SK-N-SH (cell line): ENCODE results near the gene ERAP2. TPM values are rescaled to one million over a fixed set of nuclear protein-coding genes. Genes with fewer than 3 reads are reported as not detected.

Experiments used
- CTCF ChIA-PET: fragments of 300-600, 350-600 bp; formaldehyde crosslinking; extraction: SDS; loops from one replicate; lab custom pipeline; 2021; lab: Yijun Ruan, JAX
- POLR2A ChIA-PET: fragments of 350-600 bp; sonication (Branson Sonifier 250); formaldehyde crosslinking; extraction: SDS; loops from one replicate; lab custom pipeline; 2020; ENCODE audit warnings: antibody characterized with exemption, inconsistent platforms; lab: Yijun Ruan, JAX
- DNase-seq: peaks from one replicate; pipeline ENCODE4 v3.0.0; 2012
- H2AFZ ChIP-seq: fragments of 200-600 bp; sonication (generic); 2 replicates; pipeline ENCODE4 v1.8.1; 2016; ENCODE audit warnings: antibody characterized with exemption, mild to moderate bottlenecking, low read depth
- H3F3A ChIP-seq: fragments of 200-600 bp; sonication (generic); replicated peaks from 2 replicates; pipeline ENCODE3; 2016; ENCODE audit warnings: antibody characterized with exemption, mild to moderate bottlenecking; ENCODE audit not compliant: insufficient read depth
- H3K27ac ChIP-seq, 2 experiments: fragments of 200-500 bp in 1 of 2; fragments of 200-600 bp in 1 of 2; sonication (Bioruptor generic) in 1 of 2; sonication (generic), shearing (Covaris generic) in 1 of 2; 2 replicates each; pipeline versions ENCODE4 v1.5.1 to v1.6.1; 2014 to 2016; ENCODE audit warnings: low read depth in 2 of 2, inconsistent platforms in 1 of 2, low read length in 1 of 2, mild to moderate bottlenecking in 1 of 2, mixed read lengths in 1 of 2
- H3K27me3 ChIP-seq: fragments of 200-600 bp; sonication (generic), shearing (Covaris generic); 2 replicates; pipeline ENCODE4 v1.6.1; 2016; ENCODE audit warnings: mixed run types; ENCODE audit not compliant: insufficient read depth
- H3K36me3 ChIP-seq, 2 experiments: fragments of 200-500 bp in 1 of 2; fragments of 200-600 bp in 1 of 2; sonication (Bioruptor generic) in 1 of 2; sonication (generic) in 1 of 2; replicated peaks in 1 of 2; 2 replicates each; pipeline versions ENCODE3 to v1.5.1; 2014 to 2016; ENCODE audit warnings: low read length in 1 of 2, mild to moderate bottlenecking in 1 of 2; ENCODE audit not compliant: insufficient read depth in 2 of 2, control insufficient read depth in 1 of 2
- H3K4me1 ChIP-seq, 2 experiments: fragments of 200-500 bp in 1 of 2; fragments of 200-600 bp in 1 of 2; sonication (Bioruptor generic) in 1 of 2; sonication (generic), shearing (Covaris generic) in 1 of 2; 2 replicates each; pipeline versions ENCODE4 v1.5.1 to v1.6.1; 2014 to 2016; ENCODE audit warnings: low read depth in 1 of 2, low read length in 1 of 2, mixed run types in 1 of 2; ENCODE audit not compliant: insufficient read depth in 2 of 2, control insufficient read depth in 1 of 2
- H3K4me2 ChIP-seq: fragments of 200-600 bp; sonication (generic), shearing (Covaris generic); 2 replicates; pipeline ENCODE4 v1.6.1; 2017; ENCODE audit warnings: mixed run types
- H3K4me3 ChIP-seq, 2 experiments: fragments of 200-500 bp in 1 of 2; fragments of 200-600 bp in 1 of 2; sonication (Bioruptor generic) in 1 of 2; sonication (generic), shearing (Covaris generic) in 1 of 2; 2 replicates each; pipeline versions ENCODE4 v1.5.1 to v1.8.1; 2014 to 2016; ENCODE audit warnings: low read depth in 2 of 2, inconsistent platforms in 1 of 2, low read length in 1 of 2, mild to moderate bottlenecking in 1 of 2, mixed read lengths in 1 of 2, moderate library complexity in 1 of 2
- H3K79me2 ChIP-seq: fragments of 200-600 bp; sonication (generic); 2 replicates; pipeline ENCODE4 v1.8.1; 2017; ENCODE audit warnings: mild to moderate bottlenecking; ENCODE audit not compliant: insufficient read depth
- H3K9ac ChIP-seq: fragments of 200-600 bp; sonication (generic); 2 replicates; pipeline ENCODE4 v1.6.1; 2017; ENCODE audit warnings: mixed run types
- H3K9me2 ChIP-seq: fragments of 200-600 bp; sonication (generic); 2 replicates; pipeline ENCODE4 v1.6.1; 2017; ENCODE audit warnings: mixed run types
- H3K9me3 ChIP-seq: fragments of 200-600 bp; sonication (generic); 2 replicates; pipeline ENCODE4 v1.6.1; 2017; ENCODE audit warnings: mixed run types, mild to moderate bottlenecking, moderate library complexity
- H4K20me1 ChIP-seq: fragments of 200-600 bp; sonication (generic); 2 replicates; pipeline ENCODE4 v1.6.1; 2017; ENCODE audit warnings: mild to moderate bottlenecking, mixed run types; ENCODE audit not compliant: insufficient read depth
- EP300 ChIP-seq, 2 experiments: IDR thresholded peaks; 2 replicates each; pipeline versions ENCODE4 v1.4.0 to v1.6.1; 2012; ENCODE audit warnings: borderline replicate concordance in 1 of 2, low read depth in 1 of 2, low read length in 1 of 2
- FOXM1 ChIP-seq: IDR thresholded peaks from 2 replicates; pipeline ENCODE4 v1.4.0; 2012; ENCODE audit warnings: low read depth, mild to moderate bottlenecking
- IRF3 ChIP-seq: fragments of 150-350 bp; IDR thresholded peaks from 2 replicates; pipeline ENCODE4 v1.6.1; 2016; ENCODE audit warnings: mild to moderate bottlenecking, low read depth, low read length
- MEF2A ChIP-seq: IDR thresholded peaks from 2 replicates; pipeline ENCODE4 v1.4.0; 2012; ENCODE audit warnings: low read depth, borderline replicate concordance
- RAD21 ChIP-seq: IDR thresholded peaks from 2 replicates; pipeline ENCODE4 v1.6.1; 2012; ENCODE audit warnings: mild to moderate bottlenecking, low read length
- REST ChIP-seq: IDR thresholded peaks from 2 replicates; pipeline ENCODE4 v1.6.1; 2012; ENCODE audit warnings: mild to moderate bottlenecking, low read depth, low read length, moderate library complexity
- RFX5 ChIP-seq: IDR thresholded peaks from 2 replicates; pipeline ENCODE4 v1.6.1; 2012; ENCODE audit warnings: mild to moderate bottlenecking, improper control_type of control experiment, low read length
- RXRA ChIP-seq: IDR thresholded peaks from 2 replicates; pipeline ENCODE4 v1.4.0; 2012; ENCODE audit warnings: low read depth, mild to moderate bottlenecking, borderline replicate concordance
- TCF12 ChIP-seq: IDR thresholded peaks from 2 replicates; pipeline ENCODE4 v1.4.0; 2012
- USF2 ChIP-seq: fragments of 150-350 bp; IDR thresholded peaks from 2 replicates; pipeline ENCODE4 v1.6.1; 2017; ENCODE audit warnings: antibody characterized with exemption, low read length, low read depth, borderline replicate concordance
- YY1 ChIP-seq: IDR thresholded peaks from 2 replicates; pipeline ENCODE4 v1.4.0; 2012; ENCODE audit warnings: low read depth, mild to moderate bottlenecking
- WGBS: methylation state at CpG from one replicate; pipeline ENCODE4 v1.1.6; 2017; ENCODE audit warnings: low lambda C conversion rate; 5-methylcytosine and 5-hydroxymethylcytosine counted together
- polyA plus RNA-seq, 3 experiments: library from polyadenylated mRNA; depleted of rRNA; stranded (reverse); fragments of >200 nt; gene quantifications; 2 replicates each; pipeline ENCODE4 v1.2.3, GENCODE V29; 2012

The ERAP2 gene
- polyA plus RNA-seq, 1 of the 3 experiments (the other 2 are of a cell fraction): 13.2 TPM

GRCh38 chr5:96896806-96897205 is 20.5 kb downstream of the ERAP2 start:
- ChIA-PET POLR2A (no interaction called here), CTCF (interaction anchor here (1.1 kb wide), 1 partner anchor 101 kb away, joined by 4 read pairs; no protein-coding TSS in a partner anchor)
- H3K9me2 ChIP-seq: 0 out of 2 replicates have a peak, but pooled peaks cover 3% of the 10 kb centered on the region
- WGBS: 90% methylated on average over 3 of the region's 3 CpGs
- no peak overlapping the region for H3K4me3 ChIP-seq
- no peak overlapping the region for H3K27ac ChIP-seq
- H3K4me2 ChIP-seq: no peak overlapping the region
- H4K20me1 ChIP-seq: no peaks in the 10 kb centered on the region
- no peak overlapping the region for H3K9ac ChIP-seq
- no peaks in the 10 kb centered on the region for H3K79me2 ChIP-seq
- peaks cover 0 to 5% of the 10 kb centered on the region in 2 experiments; a peak in 3 of 4 replicates for H3K4me1 ChIP-seq
- no peak for DNase-seq
- H3K27me3 ChIP-seq: no peaks in the 10 kb centered on the region
- TF ChIP-seq RAD21: no peak
- TF ChIP-seq MEF2A: no peak
- TF ChIP-seq RXRA: no peak
- TF ChIP-seq FOXM1: no peak
- no peaks in the 10 kb centered on the region for H3K36me3 ChIP-seq
- no peaks in the 10 kb centered on the region for H3K9me3 ChIP-seq
- no peak overlapping the region for H2AFZ ChIP-seq
- peaks cover 8% of the 10 kb centered on the region for H3F3A ChIP-seq

- Histone ChIP-seq H2AFZ (no peak overlapping the region), H3K36me3 (no peaks in the 10 kb centered on the region), H3K9ac (no peak overlapping the region), H3K4me2 (no peak overlapping the region), H3K9me3 (no peaks in the 10 kb centered on the region), H3K27me3 (no peaks in the 10 kb centered on the region), H3F3A (no peaks in the 10 kb centered on the region), H3K4me1 (no peaks in the 10 kb centered on the region), H3K4me3 (no peak overlapping the region), H3K79me2 (no peaks in the 10 kb centered on the region), H3K9me2 (no peaks in the 10 kb centered on the region), H4K20me1 (no peaks in the 10 kb centered on the region), H3K27ac (no peak overlapping the region)
- no peak for TF ChIP-seq YY1
- 97% methylated on average over 6 of the region's 6 CpGs for WGBS
- no peak for DNase-seq
- ChIA-PET CTCF (interaction anchor here (1.0 to 1.4 kb wide), 3 partner anchors 14 to 57 kb away, joined by 3 to 5 read pairs (median 3); no protein-coding TSS in a partner anchor), POLR2A (no interaction called here)
These were observed 25.1 kb downstream of the ERAP2 start for GRCh38 chr5:96901384-96901783.

- no peaks in the 10 kb centered on the region for H3K9me3 ChIP-seq
- H4K20me1 ChIP-seq: no peaks in the 10 kb centered on the region
- no peaks in the 10 kb centered on the region for H3K79me2 ChIP-seq
- CTCF ChIA-PET: interaction anchor here (1.0 to 1.4 kb wide), 3 partner anchors 13 to 57 kb away, joined by 3 to 5 read pairs (median 3); no protein-coding TSS in a partner anchor
- H3K36me3 ChIP-seq: no peaks in the 10 kb centered on the region
- H2AFZ ChIP-seq: no peak overlapping the region
- no peak for DNase-seq
- H3F3A ChIP-seq: no peaks in the 10 kb centered on the region
- no peaks in the 10 kb centered on the region for H3K9me2 ChIP-seq
- no peaks in the 10 kb centered on the region for H3K4me1 ChIP-seq
- H3K4me2 ChIP-seq: no peak overlapping the region
- TF ChIP-seq TCF12: no peak
- WGBS: 92% methylated on average over 1 of the region's 1 CpG
- POLR2A ChIA-PET: no interaction called here
- H3K4me3 ChIP-seq: no peak overlapping the region
- H3K27ac ChIP-seq: no peak overlapping the region
- no peak overlapping the region for H3K9ac ChIP-seq
- H3K27me3 ChIP-seq: no peaks in the 10 kb centered on the region
These were observed 25.5 kb downstream of the ERAP2 start for GRCh38 chr5:96901841-96902240.

GRCh38 chr5:96902876-96903275 is 26.6 kb downstream of the ERAP2 start:
- no peak overlapping the region for H3K27ac ChIP-seq
- H3K9me3 ChIP-seq: no peaks in the 10 kb centered on the region
- H4K20me1 ChIP-seq: no peaks in the 10 kb centered on the region
- H3K79me2 ChIP-seq: no peaks in the 10 kb centered on the region
- 81% methylated on average over 3 of the region's 3 CpGs for WGBS
- no peaks in the 10 kb centered on the region for H3K4me1 ChIP-seq
- ChIA-PET POLR2A (no interaction called here), CTCF (interaction anchor here (1.0 kb wide), 1 partner anchor 15 kb away, joined by 3 read pairs; no protein-coding TSS in a partner anchor)
- H3K4me2 ChIP-seq: no peak overlapping the region
- no peak overlapping the region for H3K4me3 ChIP-seq
- no peak overlapping the region for H3K9ac ChIP-seq
- H3K36me3 ChIP-seq: no peaks in the 10 kb centered on the region
- H3K27me3 ChIP-seq: no peaks in the 10 kb centered on the region
- no peaks in the 10 kb centered on the region for H3K9me2 ChIP-seq
- no peak for DNase-seq
- no peaks in the 10 kb centered on the region for H3F3A ChIP-seq
- no peak overlapping the region for H2AFZ ChIP-seq
- TF ChIP-seq USF2: no peak
- no peak for TF ChIP-seq REST
- TF ChIP-seq EP300 (IDR thresholded peaks at IDR 0.05; ENCODE audit: borderline replicate concordance in 1 of 2, low read depth in 1 of 2, low read length in 1 of 2): no peak
- no peak for TF ChIP-seq RFX5
- TF ChIP-seq IRF3: no peak
